GM12878 (cell line): ENCODE data around the gene RREB1. TPM values are rescaled to one million over a fixed set of nuclear protein-coding genes. Genes with fewer than 3 reads are reported as not detected.

Source experiments
- ATAC-seq: fragments of 200-7000 bp; cut with Tn5 transposase; 3 replicates; pipeline ENCODE4 v1.9.1; 2020; ENCODE audit warnings: mild to moderate bottlenecking, moderate library complexity
- BruUV-seq: library from RNA; stranded (reverse); fragments of 400-500 nt; replicated peaks from 2 replicates; lab custom pipeline; 2021; lab: Mats Ljungman, UMichigan
- CTCF ChIA-PET: fragments of 300-600 bp; sonication (Branson Sonifier 250); formaldehyde crosslinking; extraction: SDS; loops from one replicate; lab custom pipeline; 2021; ENCODE audit warnings: inconsistent platforms; lab: Yijun Ruan, JAX
- POLR2A ChIA-PET: fragments of 350-600 bp; formaldehyde crosslinking; extraction: SDS; loops from one replicate; lab custom pipeline; 2021; ENCODE audit warnings: inconsistent platforms; lab: Charles Lee
- RAD21 ChIA-PET: fragments of 300-600 bp; sonication (Branson Sonifier 250); formaldehyde crosslinking; loops from one replicate; lab custom pipeline; 2023; ENCODE audit warnings: antibody characterized with exemption; ENCODE audit not compliant: unreplicated experiment; lab: Charles Lee
- SMC1A ChIA-PET: fragments of 300-600 bp; sonication (Branson Sonifier 250); formaldehyde crosslinking; loops from one replicate; lab custom pipeline; 2023; ENCODE audit not compliant: unreplicated experiment, uncharacterized antibody; lab: Charles Lee
- DNase-seq: peaks from one replicate; pipeline ENCODE4 v3.0.0-alpha.2; 2011; ENCODE audit warnings: low read depth, low spot score
- FAIRE-seq: peaks from 3 replicates; lab custom pipeline; 2011; peaks lifted over from hg19 to GRCh38; lab: Jason Lieb, UNC
- H2AFZ ChIP-seq: 2 replicates; pipeline ENCODE4 v1.6.0; 2011; ENCODE audit warnings: low read depth, low read length, control low read depth; ENCODE audit not compliant: control insufficient read depth
- H3K27ac ChIP-seq: 2 replicates; pipeline ENCODE4 v1.5.1; 2011; ENCODE audit warnings: control low read depth; ENCODE audit not compliant: control insufficient read depth, insufficient read depth
- H3K27me3 ChIP-seq, 2 experiments: replicated peaks in 1 of 2; 2 replicates each; pipeline versions ENCODE4 v1.6.0 to v1.6.1; 2011; ENCODE audit warnings: low read length in 1 of 2; ENCODE audit not compliant: control insufficient read depth in 2 of 2, insufficient read depth in 2 of 2
- H3K36me3 ChIP-seq, 2 experiments: 2 replicates each; pipeline ENCODE4 v1.5.1; 2011; ENCODE audit warnings: low read length in 1 of 2; ENCODE audit not compliant: control insufficient read depth in 2 of 2, insufficient read depth in 2 of 2
- H3K4me1 ChIP-seq: 2 replicates; pipeline ENCODE4 v1.6.1; 2011; ENCODE audit warnings: mild to moderate bottlenecking, low read length, moderate library complexity, mixed read lengths; ENCODE audit not compliant: control insufficient read depth, insufficient read depth
- H3K4me2 ChIP-seq: 2 replicates; pipeline ENCODE4 v1.6.0; 2011; ENCODE audit warnings: control low read depth; ENCODE audit not compliant: control insufficient read depth, insufficient read depth
- H3K4me3 ChIP-seq: fragments of 200-600 bp; sonication (generic); 2 replicates; pipeline ENCODE4 v1.5.1; 2016
- H3K79me2 ChIP-seq: 2 replicates; pipeline ENCODE4 v1.6.0; 2011; ENCODE audit warnings: low read length; ENCODE audit not compliant: control insufficient read depth, insufficient read depth
- H3K9ac ChIP-seq: 2 replicates; pipeline ENCODE4 v1.8.0; 2011; ENCODE audit warnings: low read length, control low read depth, mixed read lengths; ENCODE audit not compliant: control insufficient read depth, insufficient read depth
- H3K9me3 ChIP-seq: replicated peaks from 3 replicates; pipeline ENCODE4 v1.5.1; 2011; ENCODE audit warnings: mild to moderate bottlenecking, low read length; ENCODE audit not compliant: control insufficient read depth, insufficient read depth
- H4K20me1 ChIP-seq: 2 replicates; pipeline ENCODE4 v1.6.0; 2011; ENCODE audit not compliant: control insufficient read depth, insufficient read depth
- CHD1 ChIP-seq: IDR thresholded peaks from 2 replicates; pipeline ENCODE4 v1.6.1; 2012; ENCODE audit warnings: low read depth, low read length, improper control_type of control experiment
- ESRRA ChIP-seq: IDR thresholded peaks from 2 replicates; pipeline ENCODE4 v1.6.1; 2012; ENCODE audit warnings: mild to moderate bottlenecking, low read length, improper control_type of control experiment
- ETV6 ChIP-seq, 2 experiments: fragments of 450-650 bp in 1 of 2; IDR thresholded peaks in 1 of 2; conservative IDR thresholded peaks in 1 of 2; 2 replicates each; pipeline ENCODE4 v1.6.1; 2014; ENCODE audit warnings: antibody characterized with exemption in 1 of 2, borderline replicate concordance in 1 of 2, low read depth in 1 of 2, mild to moderate bottlenecking in 1 of 2, moderate library complexity in 1 of 2
- IKZF1 ChIP-seq: fragments of 450-650 bp; conservative IDR thresholded peaks from 2 replicates; pipeline ENCODE4 v1.6.1; 2017; ENCODE audit warnings: antibody characterized with exemption, mild to moderate bottlenecking
- JUNB ChIP-seq: IDR thresholded peaks from 2 replicates; pipeline ENCODE4 v1.6.1; 2016; ENCODE audit warnings: antibody characterized with exemption, mild to moderate bottlenecking
- MXI1 ChIP-seq: fragments of 150-350 bp; IDR thresholded peaks from 2 replicates; pipeline ENCODE4 v1.6.1; 2011; ENCODE audit warnings: low read depth, mild to moderate bottlenecking, inconsistent platforms, low read length, improper control_type of control experiment
- TARDBP ChIP-seq: IDR thresholded peaks from 2 replicates; pipeline ENCODE4 v1.6.1; 2016; ENCODE audit warnings: borderline replicate concordance
- ZNF687 ChIP-seq: fragments of 450-650 bp; IDR thresholded peaks from 2 replicates; pipeline ENCODE4 v1.6.1; 2017; ENCODE audit warnings: mild to moderate bottlenecking, moderate library complexity
- WGBS: methylation state at CpG from one replicate; pipeline ENCODE4 v1.1.6; 2016; ENCODE audit warnings: low lambda C conversion rate; ENCODE audit not compliant: insufficient replicate concordance, insufficient coverage; ENCODE audit errors: missing lambda C conversion rate; 5-methylcytosine and 5-hydroxymethylcytosine counted together
- in situ Hi-C: fragments of 300-500 bp; cut with MboI; formaldehyde crosslinking; loops from 9 replicates; pipeline ENCODE4 v1.14.3; 2018; ENCODE audit warnings: mixed read lengths
- intact Hi-C: fragments of 100-400 bp; cut with micrococcal nuclease; formaldehyde crosslinking; loops from one replicate; pipeline ENCODE4 v1.14.2; 2022; ENCODE audit not compliant: unreplicated experiment
- polyA plus RNA-seq, 11 experiments: library from polyadenylated mRNA; depleted of rRNA in 4 of 11; unstranded in 6 of 11; stranded (reverse) in 5 of 11; fragments of >200 nt; fragmentation: Nextera tagmentation in 4 of 11; fragmentation: Illumina TruSeq in 1 of 11; extraction: Ambion mirVana in 4 of 11; extraction: Trizol in 1 of 11; gene quantifications; 1 replicate in 1 of 11; 2 replicates in 10 of 11; pipeline versions ENCODE4 v1.2.1 to v1.2.3, GENCODE V29; 2011 to 2016; ENCODE audit warnings: inconsistent platforms in 2 of 11, missing spikeins in 2 of 11, low read depth in 1 of 11
- total RNA-seq, 4 experiments: library from RNA; depleted of rRNA in 3 of 4; stranded (reverse); fragments of >200 nt in 3 of 4; fragmentation: Illumina TruSeq in 1 of 4; extraction: Trizol in 1 of 4; gene quantifications; 2 replicates each; pipeline versions ENCODE4 v1.2.1 to v1.2.3, GENCODE V29; 2013 to 2021
- TF ChIP-seq, protein P1 (sequence below): IDR thresholded peaks from 2 replicates; pipeline ENCODE4 v1.6.1; 2011; ENCODE audit warnings: borderline replicate concordance, low read depth, mild to moderate bottlenecking, moderate library complexity, mixed read lengths, low read length; ENCODE audit not compliant: insufficient read depth; ENCODE audit errors: extremely low read length

Gene RREB1
- total and polyA plus RNA-seq, 10 of the 15 experiments (the other 5 are each of a cell fraction or from before 2014, with no cell fraction given) = 1.9 to 30.3 (median 8.6) TPM

- no peak overlapping the region for H3K4me3 ChIP-seq
- ChIA-PET POLR2A (interaction anchor here (0.7 to 2.2 kb wide), 2 partner anchors 39 to 103 kb away, joined by 4 to 8 read pairs; no protein-coding TSS in a partner anchor), RAD21 (interaction anchor here (0.9 to 4.3 kb wide), 12 partner anchors 36 to 562 kb away, joined by 3 to 19 read pairs (median 4); no protein-coding TSS in a partner anchor)
- H2AFZ ChIP-seq = no peak overlapping the region
- H3K27me3 ChIP-seq = no peaks in the 10 kb centered on the region
- no peak for TF ChIP-seq TARDBP
- TF ChIP-seq JUNB = no peak
- no peak for TF ChIP-seq MXI1
- no peak for TF ChIP-seq ETV6 (conservative IDR thresholded peaks at IDR 0.05 in 1 of 2, IDR thresholded peaks at IDR 0.05 in 1 of 2; ENCODE audit: borderline replicate concordance in 1 of 2, low read depth in 1 of 2)
- no peak for TF ChIP-seq ESRRA
- no peak for TF ChIP-seq ZNF687
- TF ChIP-seq, protein P1, sequence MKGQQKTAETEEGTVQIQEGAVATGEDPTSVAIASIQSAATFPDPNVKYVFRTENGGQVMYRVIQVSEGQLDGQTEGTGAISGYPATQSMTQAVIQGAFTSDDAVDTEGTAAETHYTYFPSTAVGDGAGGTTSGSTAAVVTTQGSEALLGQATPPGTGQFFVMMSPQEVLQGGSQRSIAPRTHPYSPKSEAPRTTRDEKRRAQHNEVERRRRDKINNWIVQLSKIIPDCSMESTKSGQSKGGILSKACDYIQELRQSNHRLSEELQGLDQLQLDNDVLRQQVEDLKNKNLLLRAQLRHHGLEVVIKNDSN = no peak
- TF ChIP-seq IKZF1 = no peak
- no peak for TF ChIP-seq CHD1
- TF ChIP-seq, all 136 proteins: peak for 0
- DNase-seq = no peak
- FAIRE-seq = no peak
- intact Hi-C loops = loop anchor here (5.0 kb wide), 3 partner anchors 81 to 321 kb away; partner anchors contain the start of gene RREB1
- Histone ChIP-seq H4K20me1 (no peaks in the 10 kb centered on the region; the same call in 1 of the 2 replicates), H3K9me3 (no peaks in the 10 kb centered on the region), H3K27ac (0 out of 2 replicates have a peak overlapping the region, but pooled peaks have one; percentile 38), H3K4me2 (no peak overlapping the region), H3K79me2 (peaks cover 40% of the 10 kb centered on the region), H3K36me3 (peaks cover 9 to 34% of the 10 kb centered on the region in 2 experiments), H3K9ac (no peak overlapping the region), H3K4me1 (peaks cover 76% of the 10 kb centered on the region)
- in situ Hi-C loops = no loop called here
- ATAC-seq = no peak
- 80% methylated on average over 5 of the region's 5 CpGs for WGBS
- BruUV-seq = no TSS peak
- ChIA-PET CTCF (interaction anchor here (0.6 to 3.5 kb wide), 39 partner anchors 13 to 648 kb away, joined by 3 to 25 read pairs (median 4); no protein-coding TSS in a partner anchor), SMC1A (interaction anchor here (0.7 to 4.3 kb wide), 17 partner anchors 30 to 564 kb away, joined by 3 to 35 read pairs (median 4); no protein-coding TSS in a partner anchor)
Observed at GRCh38 chr6:7238526-7238899, 130.8 kb downstream of the RREB1 start.
